Glomerular endothelial cell (primary cell): Measurements from ENCODE around the gene KDM4B. TPM values are rescaled to one million over a fixed set of nuclear protein-coding genes. Genes with fewer than 3 reads are reported as not detected.

Source experiments
- DNase-seq: peaks from one replicate; pipeline ENCODE4 v3.0.0-alpha.2; 2011; ENCODE audit warnings: low read depth, low spot score; ENCODE audit errors: extremely low read depth
- total RNA-seq: library from RNA; depleted of rRNA; stranded (reverse); fragments of >200 nt; gene quantifications from 2 replicates; pipeline ENCODE4 v1.2.3, GENCODE V29; 2015

KDM4B gene
- total RNA-seq, 1 donor from 2014 or later = 47.5 TPM

DNA sequence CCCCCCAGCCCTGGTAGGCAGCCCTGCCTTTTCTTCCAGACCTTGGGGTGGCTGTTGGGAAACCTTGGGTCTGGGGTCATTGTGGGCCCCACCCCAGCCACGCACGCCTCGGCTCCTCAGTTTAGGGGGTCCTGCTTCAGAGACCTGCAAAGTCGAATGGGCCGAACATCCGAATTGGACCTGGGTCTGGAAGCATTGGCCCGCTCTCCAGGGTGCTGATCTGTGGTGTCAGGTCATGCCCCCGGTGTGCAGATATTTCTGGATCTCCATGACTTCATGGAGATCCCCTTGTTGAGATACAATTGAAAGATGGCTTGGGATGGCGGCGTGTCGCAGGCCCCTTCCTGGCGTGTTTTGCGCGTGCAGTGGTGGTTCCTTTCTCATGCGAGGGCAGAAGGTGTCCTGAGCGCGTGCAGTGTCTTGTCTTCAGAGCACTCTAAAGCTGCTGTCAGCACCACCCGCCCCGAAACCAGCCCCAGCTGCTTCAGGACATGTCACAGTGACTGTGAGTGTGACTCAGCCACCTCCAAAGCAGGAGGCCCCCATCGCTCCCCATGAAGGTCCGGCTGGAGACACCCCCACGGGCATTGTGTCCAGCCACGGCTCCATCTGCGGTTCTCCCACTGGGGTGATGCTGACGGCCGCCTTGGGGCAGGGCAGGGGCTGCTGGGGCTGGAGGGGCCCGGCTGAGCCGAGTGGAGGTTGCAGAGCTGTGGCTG lies 112.7 kb downstream of the KDM4B start:
- DNase-seq = no peak

DNA sequence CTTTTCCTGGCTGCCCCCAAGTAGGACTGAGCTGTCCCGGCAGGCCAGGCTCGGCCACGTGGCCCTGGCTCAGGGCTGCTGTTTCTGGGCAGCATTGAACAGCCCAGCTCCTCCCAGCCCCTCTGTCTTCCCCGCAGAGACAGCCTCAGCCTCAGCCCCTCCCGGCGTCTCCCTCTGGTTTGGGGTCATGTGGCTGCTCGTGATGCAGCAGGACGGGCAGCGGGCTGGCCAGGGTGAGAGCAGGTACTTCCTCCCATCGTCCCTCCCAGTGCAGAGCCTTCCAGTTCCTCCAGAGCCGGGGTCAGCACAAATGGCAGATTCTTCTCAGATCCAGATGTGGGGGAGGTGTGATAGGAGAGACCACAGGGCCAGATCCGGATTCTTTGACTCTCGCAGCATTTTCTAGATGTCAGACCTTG lies 114.6 kb downstream of the KDM4B start:
- no peak for DNase-seq

DNA sequence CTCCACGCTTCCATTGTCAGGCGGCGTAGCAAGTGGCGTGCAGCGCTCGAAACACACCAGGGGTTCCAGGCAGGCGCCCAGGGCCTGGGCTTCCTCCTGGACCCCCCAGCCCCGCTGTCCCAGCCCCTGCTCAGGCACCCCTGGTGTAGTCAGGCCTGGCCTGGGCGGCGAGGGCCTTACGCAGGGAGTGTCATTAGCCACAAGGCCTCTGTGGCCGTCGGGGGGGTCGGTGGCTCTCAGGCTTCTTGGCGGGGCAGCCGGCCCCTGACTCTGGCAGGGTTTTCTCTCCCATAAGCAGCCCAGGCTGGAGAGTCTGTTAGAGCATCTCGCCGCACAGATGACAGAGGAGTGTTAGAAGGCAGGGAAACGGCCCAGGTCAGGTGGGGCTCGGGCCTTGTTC lies 116.7 kb downstream of the KDM4B start:
- no peak for DNase-seq

DNA sequence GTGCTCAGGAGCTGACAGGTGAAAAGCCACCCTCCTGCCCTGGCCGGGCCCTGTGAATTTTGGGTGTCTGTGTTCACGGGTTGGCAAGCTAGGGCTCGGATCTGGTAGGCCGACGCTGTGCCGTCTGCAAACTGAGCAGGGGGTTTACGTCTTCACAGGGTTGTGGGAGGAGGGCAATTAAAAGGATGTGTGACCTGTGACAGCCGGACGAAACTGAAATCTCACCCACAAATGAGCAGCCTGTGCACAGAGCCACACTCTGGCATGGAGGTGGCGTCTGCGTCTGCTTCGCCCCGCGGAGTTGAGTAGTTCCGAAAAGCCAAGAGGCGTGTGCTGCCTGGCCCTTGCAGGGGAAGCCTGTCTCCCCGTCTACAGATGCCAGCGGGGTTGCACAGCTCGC lies 117.3 kb downstream of the KDM4B start:
- no peak for DNase-seq

DNA sequence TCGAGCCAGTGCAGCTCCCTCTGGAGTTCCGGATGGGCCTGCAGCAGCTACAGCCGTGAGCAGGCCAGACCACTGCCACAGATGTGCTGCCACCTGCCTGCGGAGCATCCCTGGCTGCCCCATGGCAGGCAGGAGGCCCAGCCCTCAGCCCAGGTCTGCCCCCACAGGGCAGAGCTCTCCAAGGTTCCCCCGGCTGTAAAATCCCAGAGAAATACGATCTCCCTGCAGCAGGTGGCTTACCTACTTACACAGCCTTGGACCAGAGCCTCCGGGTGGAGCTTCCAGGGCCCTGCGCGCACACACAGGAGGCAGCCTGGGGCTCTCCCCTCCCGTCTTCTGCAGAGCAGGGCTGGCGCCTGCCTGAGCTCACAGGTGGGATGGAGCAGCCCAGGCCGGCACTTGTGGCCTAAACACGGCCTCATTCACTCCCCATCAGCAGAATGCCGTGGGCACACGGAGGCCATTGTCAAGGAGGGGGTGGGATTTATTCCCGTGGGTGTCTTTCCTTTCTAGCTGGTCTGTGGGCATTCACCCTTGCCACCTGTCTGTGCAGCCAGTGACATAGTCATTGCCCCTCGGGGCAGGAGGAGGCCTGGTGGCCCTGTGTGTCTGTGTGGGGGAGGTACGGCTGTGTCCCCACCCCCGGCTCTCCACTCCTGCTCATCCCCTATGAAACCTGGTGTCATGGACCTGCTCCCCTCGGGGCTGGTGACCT lies 118.0 kb downstream of the KDM4B start:
- DNase-seq = no peak

DNA sequence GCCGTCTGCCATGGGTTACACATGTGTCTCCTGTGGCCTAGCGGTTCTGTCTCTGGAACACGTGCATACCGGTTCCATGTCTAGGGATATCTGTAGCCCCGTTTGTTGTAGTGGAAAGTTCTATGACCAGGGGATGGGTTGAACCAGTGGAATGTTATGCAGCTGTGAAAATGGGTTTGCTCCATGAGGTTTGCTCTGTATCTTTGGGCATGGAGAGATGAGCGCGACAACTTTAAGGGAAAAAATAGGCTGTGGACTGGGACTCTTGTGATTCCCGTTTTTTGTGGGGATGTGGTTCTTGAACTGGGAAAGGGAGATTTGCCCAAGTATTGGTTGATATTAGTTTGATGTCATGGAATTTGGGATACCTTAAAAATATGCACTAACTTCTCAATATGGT lies 120.4 kb downstream of the KDM4B start:
- DNase-seq = no peak

DNA sequence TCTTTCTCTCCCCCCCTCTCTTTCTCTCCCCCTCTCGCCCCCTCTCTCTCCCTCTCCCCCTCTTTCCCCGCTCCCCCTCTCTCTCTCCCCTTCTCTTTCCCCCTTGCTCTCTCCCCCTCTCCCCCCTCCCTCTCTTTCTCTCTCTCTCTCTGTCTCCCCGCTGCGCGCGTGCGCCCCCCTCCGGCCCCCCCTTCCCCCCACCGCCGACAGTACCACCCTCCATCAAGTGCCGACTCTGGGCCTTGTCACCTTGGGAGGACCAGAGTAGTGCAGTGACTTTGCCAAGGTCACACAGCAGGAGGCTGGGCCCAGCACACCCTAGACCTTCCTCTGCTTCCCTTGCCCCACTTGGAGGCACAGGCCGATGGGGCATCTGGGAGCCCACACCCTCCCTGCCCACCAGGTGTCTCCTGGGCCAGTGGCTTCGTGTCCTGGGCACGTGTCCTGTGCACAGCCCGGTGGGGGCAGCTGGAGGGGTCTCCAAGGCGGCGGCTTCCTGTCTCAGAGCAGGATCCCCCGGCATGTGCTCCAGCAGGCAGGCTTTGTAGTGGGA lies 121.6 kb downstream of the KDM4B start:
- no peak for DNase-seq

DNA sequence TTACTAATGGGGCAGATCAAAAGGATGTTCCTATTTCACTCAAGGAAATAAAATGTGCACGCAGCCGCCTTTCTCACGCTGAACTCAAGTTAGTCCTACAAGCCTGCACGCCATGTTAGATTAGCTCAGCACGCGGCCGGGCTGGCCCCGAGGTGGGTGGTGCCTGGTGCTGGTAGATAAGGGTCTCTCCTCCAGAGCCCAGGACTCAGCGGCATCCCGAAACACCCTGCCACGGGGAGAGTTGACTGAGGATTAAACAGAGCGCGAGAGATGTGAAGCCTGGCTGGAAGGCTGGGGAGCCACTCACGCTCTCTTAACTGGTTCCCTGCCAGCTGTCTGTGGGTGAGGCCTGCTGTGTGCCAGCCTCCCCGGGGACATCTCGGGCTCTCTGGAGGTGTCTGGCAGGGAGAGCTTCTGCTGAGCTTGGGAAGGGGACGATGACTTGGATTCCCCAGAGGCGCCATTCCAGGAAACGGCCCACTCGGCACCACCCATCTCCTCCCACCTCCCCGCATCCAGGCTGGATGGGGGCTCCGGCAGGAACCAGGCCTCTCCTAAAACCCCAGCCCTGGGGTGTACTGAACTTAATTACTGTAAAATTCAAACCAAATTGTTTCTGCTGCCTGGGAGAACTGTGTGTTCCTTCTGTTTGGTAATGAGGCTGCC lies 122.2 kb downstream of the KDM4B start:
- no peak for DNase-seq

DNA sequence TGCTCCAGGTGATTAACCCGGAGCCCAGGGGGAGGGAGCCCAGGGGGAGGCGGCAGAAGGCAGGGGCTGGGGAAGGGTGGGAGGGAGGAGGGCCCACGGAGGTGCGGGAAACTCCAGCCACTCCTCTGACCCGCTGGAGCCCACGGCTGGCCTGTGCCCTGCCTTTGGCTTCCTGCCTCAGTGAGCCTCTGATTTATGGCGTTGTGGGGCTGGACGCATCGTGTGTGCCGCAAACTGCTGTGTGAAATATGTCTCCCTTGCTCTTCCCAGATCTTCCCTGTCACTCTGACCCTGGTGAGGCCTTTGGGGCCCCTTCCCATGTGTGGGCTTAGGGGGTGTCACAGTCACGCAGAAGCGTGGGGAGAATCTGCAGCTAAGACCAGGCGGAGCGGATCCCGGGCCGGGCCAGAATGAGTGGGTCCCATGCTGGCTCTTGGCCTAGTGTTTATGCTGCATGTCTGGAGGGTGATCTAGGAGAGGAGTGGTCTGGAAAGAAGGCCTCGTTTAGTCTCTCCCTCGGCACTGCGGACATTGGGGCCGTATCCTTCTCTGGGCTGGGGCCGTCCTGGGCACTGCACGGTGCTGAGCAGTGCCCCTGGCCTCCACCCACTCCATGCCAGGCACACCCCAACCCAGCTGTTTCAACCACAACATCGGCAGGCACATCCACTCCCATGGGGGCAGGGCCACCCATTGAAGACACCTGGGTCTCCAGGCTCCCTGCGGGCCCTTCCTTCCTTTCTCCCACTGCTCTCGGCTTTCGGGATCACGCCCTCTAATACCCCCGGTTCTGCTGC lies 123.0 kb downstream of the KDM4B start:
- no peak for DNase-seq

DNA sequence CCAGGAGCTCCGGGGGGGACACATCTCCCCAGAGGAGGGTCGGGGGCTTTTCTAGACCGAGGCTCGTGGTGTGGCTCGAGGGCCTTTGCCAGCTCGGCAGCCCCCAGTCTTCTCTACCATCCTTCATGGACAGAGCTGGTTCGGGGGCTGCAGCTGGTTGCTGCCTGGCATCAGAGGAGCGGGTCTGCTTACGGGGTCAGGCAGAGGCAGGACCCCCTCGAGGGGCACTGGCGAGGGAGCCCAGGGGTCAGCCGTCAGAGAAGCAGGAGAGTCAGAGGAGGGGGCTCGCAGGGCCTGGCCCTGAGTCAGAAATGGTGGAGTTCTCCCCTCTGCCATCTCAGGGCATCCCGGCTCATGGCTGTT lies 123.5 kb downstream of the KDM4B start:
- no peak for DNase-seq

DNA sequence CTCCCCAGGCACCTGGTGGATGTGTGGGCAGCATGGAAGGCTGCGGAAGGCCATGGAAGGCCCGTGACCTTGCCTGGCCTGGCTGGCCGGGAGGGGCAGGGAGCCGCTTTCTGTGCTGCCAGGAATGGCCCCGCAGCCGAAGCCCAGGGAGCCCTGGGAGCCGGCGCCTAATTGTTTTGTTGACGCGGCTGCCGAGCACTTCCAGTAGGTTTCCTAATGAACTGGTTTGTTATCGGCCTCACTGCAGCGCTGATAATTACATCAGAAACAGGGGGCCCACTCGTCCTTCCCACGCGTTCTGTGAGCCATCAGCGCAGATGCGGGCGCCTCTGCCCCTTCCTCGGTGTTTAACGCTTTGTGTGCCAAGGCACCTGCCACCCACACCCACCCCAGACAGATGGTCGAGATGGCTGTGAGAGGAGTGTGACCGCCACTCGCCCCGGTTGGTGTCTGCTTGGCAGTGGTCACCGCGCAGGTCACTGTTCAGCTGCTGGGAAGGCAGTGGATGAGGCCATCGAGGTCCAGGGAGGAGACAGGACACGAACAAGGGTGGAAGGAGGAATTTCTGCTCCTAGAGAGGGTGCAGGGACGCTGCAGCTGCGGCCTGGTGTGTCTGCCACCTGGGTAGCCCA lies 124.5 kb downstream of the KDM4B start:
- no peak for DNase-seq

DNA sequence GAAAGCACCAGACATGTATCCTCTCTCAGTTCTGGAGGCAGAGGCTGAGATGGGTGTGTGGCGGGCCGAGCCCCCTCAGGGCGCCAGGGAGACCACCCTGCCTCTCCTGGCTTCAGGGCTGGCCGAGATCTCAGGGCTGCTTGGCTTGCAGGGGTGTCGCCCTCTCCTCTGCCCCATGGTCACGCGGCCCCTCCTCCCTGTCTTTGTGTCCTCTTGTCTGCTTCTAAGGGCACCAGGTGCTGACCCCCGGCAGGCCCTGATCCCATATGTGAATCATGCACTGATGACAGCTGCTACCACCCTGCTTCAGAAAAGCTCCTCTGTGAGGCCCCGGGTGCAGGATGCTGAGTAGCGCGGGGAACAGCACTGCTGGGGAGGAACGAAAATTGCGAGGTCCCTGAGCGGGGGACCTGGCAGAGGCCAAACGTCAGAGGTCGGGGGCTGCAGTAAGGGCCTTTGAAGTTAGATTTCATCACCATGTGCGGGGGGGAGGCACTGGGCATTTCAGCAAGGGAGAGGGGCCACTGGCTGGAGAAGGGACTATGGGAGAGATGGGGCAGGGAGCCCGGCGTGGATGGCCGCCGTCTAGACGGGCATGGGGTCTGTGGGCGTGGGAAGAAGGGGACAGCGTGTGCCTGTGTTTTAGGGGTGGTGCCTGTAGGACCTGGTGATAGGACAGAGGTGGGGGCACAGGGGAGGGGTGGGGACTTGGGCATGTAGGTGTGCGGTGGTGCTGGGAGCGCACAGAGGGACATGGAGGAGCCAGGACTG lies 125.2 kb downstream of the KDM4B start:
- DNase-seq = no peak

DNA sequence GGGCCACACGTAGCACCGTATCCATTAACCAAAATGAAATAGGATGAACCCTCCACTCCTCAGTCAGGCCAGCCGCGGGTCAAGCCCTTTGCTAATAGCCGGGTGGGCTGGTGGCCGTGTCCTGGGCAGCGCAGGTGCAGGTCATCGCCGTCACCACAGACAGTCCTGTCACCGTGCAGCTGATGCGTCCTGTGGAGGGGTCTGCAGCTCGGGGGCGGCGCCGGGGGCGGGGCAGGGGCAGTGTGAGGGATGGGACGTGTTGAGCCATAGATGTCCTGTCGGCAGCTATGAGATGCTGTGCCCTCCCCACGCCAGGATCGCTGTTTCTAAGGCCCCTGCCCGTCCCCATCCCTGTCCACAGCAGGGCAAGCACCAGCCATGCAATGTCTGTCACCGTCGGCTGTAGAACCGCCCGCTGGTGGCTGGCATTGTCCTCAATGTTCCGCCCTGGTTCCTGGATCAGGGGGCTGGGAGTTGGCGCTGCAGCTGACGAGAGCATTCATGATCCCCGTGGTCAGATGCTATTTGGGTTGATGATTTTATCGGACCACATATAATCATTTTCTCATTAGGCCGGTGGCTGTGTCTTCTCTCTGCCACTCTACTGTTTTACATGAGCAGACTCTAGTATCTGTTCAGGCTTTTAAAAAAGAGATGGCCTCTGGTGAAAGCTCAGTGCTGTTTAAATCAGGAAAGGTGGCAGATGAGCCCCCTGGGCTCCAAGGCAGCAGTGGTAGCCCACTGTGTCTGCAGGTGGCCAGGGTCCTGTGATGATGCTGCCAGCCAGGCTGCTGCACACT lies 126.1 kb downstream of the KDM4B start:
- no peak for DNase-seq

DNA sequence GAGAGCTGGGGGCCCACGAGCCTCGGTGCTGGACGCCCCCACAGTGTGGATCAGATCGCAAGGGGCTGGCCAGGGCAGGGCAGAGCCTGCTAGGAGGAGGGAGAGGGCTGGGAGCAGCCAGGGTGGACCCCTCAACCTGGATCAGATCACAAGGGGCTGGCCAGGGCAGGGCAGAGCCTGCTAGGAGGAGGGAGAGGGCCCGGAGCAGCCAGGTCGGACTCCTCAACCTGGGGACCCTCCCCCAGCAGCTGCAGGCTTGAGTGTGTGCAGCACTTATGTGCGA lies 126.6 kb downstream of the KDM4B start:
- DNase-seq = no peak

DNA sequence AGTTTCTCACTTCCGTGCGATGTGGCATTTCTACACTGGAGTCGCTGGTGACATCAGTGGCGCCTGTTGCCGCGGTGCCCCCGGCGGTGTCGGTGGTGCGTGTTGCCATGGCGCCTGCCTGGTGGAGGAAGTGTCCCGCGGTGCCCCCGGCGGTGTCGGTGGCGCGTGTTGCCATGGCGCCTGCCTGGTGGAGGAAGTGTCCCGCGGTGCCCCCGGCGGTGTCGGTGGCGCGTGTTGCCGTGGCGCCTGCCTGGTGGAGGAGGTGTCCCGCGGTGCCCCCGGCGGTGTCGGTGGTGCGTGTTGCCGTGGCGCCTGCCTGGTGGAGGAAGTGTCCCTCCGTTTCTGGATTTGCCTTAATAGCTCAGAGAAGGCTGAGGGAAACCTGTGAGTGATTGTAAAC lies 127.6 kb downstream of the KDM4B start:
- DNase-seq = no peak

DNA sequence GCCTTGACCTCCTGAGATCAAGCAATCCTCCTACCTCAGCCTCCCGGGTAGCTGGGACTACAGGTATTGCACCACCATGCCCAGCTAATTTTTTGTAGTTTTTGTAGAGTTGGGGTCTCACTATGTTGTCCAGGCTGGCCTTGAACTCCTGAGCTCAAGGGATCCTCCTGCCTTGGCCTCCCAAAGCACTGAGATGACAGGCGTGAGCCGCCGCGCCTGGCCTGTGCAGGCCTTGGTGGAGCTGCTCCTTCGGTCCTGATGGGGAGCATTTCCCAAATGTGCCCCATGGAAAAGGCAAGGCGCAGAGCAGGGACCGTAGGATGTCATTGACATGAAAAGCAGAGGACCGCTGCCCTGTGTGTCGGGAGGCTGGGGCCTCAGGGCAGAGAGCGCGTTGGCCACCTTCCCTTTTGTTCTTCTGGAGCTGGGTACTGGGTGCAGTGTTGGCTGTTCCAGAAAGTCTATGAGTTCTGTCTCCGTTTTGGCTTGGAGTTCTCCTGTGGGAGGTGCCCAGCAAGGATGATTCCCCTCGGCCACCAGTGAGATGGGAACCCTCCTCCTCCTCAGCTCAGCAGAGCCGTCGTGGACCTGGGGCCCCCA lies 128.5 kb downstream of the KDM4B start:
- no peak for DNase-seq

DNA sequence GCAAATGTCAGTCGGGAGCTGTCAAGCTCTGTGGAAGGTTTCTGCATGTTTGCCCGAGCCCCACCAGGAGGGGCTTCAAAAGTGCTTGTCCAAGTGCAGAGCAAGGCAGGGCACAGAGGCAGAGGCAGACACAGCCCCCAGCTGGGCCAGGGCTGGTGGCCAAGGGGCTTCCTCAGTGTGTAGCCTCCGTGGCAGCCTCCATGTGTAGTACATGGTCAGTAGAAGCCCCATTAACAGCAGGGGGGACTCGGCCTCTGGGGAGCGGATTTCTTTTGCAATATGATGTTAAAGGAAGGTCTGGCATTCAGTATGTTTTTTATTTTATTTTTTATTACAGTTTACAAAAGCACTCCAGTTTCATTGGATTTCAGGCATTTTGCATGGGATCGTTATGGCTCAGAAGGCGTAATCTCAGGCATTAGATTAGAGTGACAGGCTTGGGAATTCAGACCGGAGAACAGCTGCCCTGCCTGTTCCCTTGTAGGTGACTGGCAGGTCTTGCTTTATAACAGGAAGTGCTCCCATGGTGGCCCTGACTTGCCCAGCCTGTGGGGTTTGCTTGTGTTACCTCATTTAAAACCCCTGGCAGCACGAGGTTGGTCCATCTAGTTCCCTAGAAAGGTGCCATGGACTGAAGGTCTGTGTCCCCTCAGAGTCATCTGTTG lies 129.2 kb downstream of the KDM4B start:
- DNase-seq = no peak

DNA sequence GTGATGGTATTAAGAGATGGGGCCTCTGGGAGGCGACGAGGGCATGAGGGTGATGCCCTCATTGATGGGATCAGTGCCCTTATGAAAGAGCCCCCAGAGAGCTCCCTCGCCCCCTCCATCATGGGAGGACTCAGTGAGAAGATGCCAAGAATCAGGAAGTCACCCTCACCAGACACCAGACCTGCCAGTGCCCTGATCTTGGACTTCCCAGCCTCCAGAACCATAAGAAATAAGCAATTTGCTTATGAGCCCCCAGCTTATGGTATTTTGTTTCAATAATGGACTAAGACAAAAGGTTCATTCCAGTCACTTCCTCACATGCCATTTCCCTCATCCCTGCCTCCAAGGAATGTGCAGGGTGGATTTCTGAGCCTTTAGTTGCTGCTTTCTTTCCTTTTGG lies 129.7 kb downstream of the KDM4B start:
- no peak for DNase-seq
